Suprapubic skin (tissue), 4 donors: ENCODE measurements around the gene MGAM2. TPM values are rescaled to one million over a fixed set of nuclear protein-coding genes. Genes with fewer than 3 reads are reported as not detected.

Experiments used
- DNase-seq, 2 donors: peaks; one replicate each; pipeline ENCODE4 v3.0.0-alpha.2; 2019; ENCODE audit warnings: low spot score in 2 of 2
- H3K27ac ChIP-seq: fragments of 200-600 bp; sonication (generic); one replicate; pipeline ENCODE4 v1.5.1; 2019
- H3K27me3 ChIP-seq: fragments of 200-600 bp; sonication (generic); one replicate; pipeline ENCODE4 v1.5.1; 2019
- H3K36me3 ChIP-seq: fragments of 200-600 bp; sonication (generic); one replicate; pipeline ENCODE4 v1.5.1; 2019
- H3K4me1 ChIP-seq: fragments of 200-600 bp; sonication (generic); one replicate; pipeline ENCODE4 v1.5.1; 2019
- H3K4me3 ChIP-seq: fragments of 200-600 bp; sonication (generic); one replicate; pipeline ENCODE4 v1.5.1; 2019; ENCODE audit warnings: mild to moderate bottlenecking
- H3K9me3 ChIP-seq: fragments of 200-600 bp; sonication (generic); one replicate; pipeline ENCODE4 v1.5.1; 2019
- EP300 ChIP-seq: sonication (generic); formaldehyde crosslinking; IDR thresholded peaks from one replicate; pipeline ENCODE4 v1.6.1; 2017; ENCODE audit warnings: antibody characterized with exemption
- POLR2A ChIP-seq, 2 donors: fragments of 450-650 bp; IDR thresholded peaks; one replicate each; pipeline ENCODE4 v1.6.1; 2017; ENCODE audit warnings: antibody characterized with exemption in 2 of 2, mild to moderate bottlenecking in 2 of 2, moderate library complexity in 2 of 2
- POLR2AphosphoS5 ChIP-seq, 3 donors: sonication (generic); formaldehyde crosslinking; IDR thresholded peaks; one replicate each; pipeline ENCODE4 v1.6.1; 2017; ENCODE audit warnings: antibody characterized with exemption in 3 of 3
- WGBS: methylation state at CpG from one replicate; pipeline ENCODE4 v1.1.5; 2018; 5-methylcytosine and 5-hydroxymethylcytosine counted together
- total RNA-seq, 4 donors: library from RNA; depleted of rRNA; stranded (reverse); fragments of >200 nt; gene quantifications; one replicate each; pipeline ENCODE4 v1.1.0, GENCODE V29; 2016
- TF ChIP-seq, protein P1 (sequence below), 2 donors: fragments of 200-600 bp in 1 of 2; fragments of 450-650 bp in 1 of 2; sonication (generic) in 1 of 2; IDR thresholded peaks; one replicate each; pipeline ENCODE4 v1.5.1; 2016 to 2019; ENCODE audit warnings: antibody characterized with exemption in 2 of 2, mild to moderate bottlenecking in 1 of 2, moderate library complexity in 1 of 2

The MGAM2 gene
- total RNA-seq, 4 donors from 2014 or later: 0.11 to 0.97 (median 0.47) TPM; not detected in 1

DNA sequence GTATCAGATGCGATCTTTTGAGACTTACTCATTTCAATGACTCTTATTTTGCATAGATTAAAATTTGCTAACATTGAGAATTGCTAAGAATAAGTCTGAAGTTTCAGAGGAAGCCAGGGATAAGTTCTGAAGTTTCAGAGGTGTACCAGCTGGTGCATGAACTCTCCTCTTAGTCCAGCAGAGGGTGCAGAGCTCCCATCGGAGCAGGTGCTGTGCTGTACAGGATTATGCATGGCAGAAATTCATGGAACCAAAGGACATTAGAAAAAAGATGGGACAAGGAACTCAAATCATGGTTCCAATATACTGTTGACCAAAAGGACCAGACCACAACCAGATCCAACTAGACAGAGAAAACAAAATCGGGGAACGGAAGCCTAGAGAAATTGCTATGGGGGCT lies 41.9 kb downstream of the MGAM2 start:
- 79% methylated on average over 4 of the region's 4 CpGs for WGBS
- no peak for DNase-seq
- H3K4me3 ChIP-seq: no peak overlapping the region
- H3K9me3 ChIP-seq: no peaks in the 10 kb centered on the region
- H3K27ac ChIP-seq: no peak overlapping the region
- no peaks in the 10 kb centered on the region for H3K36me3 ChIP-seq
- no peaks in the 10 kb centered on the region for H3K4me1 ChIP-seq
- no peaks in the 10 kb centered on the region for H3K27me3 ChIP-seq
- TF ChIP-seq, protein P1, sequence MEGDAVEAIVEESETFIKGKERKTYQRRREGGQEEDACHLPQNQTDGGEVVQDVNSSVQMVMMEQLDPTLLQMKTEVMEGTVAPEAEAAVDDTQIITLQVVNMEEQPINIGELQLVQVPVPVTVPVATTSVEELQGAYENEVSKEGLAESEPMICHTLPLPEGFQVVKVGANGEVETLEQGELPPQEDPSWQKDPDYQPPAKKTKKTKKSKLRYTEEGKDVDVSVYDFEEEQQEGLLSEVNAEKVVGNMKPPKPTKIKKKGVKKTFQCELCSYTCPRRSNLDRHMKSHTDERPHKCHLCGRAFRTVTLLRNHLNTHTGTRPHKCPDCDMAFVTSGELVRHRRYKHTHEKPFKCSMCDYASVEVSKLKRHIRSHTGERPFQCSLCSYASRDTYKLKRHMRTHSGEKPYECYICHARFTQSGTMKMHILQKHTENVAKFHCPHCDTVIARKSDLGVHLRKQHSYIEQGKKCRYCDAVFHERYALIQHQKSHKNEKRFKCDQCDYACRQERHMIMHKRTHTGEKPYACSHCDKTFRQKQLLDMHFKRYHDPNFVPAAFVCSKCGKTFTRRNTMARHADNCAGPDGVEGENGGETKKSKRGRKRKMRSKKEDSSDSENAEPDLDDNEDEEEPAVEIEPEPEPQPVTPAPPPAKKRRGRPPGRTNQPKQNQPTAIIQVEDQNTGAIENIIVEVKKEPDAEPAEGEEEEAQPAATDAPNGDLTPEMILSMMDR (IDR thresholded peaks at IDR 0.05): no peak
- TF ChIP-seq POLR2AphosphoS5 (IDR thresholded peaks at IDR 0.05): no peak
- TF ChIP-seq POLR2A (IDR thresholded peaks at IDR 0.05): no peak
- no peak for TF ChIP-seq EP300

GRCh38 chr7:142158736-142159496 lies 47.4 kb downstream of the MGAM2 start:
- Histone ChIP-seq H3K27ac (no peak overlapping the region), H3K4me3 (no peak overlapping the region), H3K27me3 (no peaks in the 10 kb centered on the region), H3K36me3 (no peaks in the 10 kb centered on the region), H3K9me3 (no peaks in the 10 kb centered on the region), H3K4me1 (no peaks in the 10 kb centered on the region)
- DNase-seq: no peak
- no peak for TF ChIP-seq EP300
- no peak for TF ChIP-seq POLR2AphosphoS5 (IDR thresholded peaks at IDR 0.05)
- no peak for TF ChIP-seq POLR2A (IDR thresholded peaks at IDR 0.05)
- TF ChIP-seq, protein P1 (IDR thresholded peaks at IDR 0.05): no peak
- 60% methylated on average over 2 of the region's 2 CpGs for WGBS

DNA sequence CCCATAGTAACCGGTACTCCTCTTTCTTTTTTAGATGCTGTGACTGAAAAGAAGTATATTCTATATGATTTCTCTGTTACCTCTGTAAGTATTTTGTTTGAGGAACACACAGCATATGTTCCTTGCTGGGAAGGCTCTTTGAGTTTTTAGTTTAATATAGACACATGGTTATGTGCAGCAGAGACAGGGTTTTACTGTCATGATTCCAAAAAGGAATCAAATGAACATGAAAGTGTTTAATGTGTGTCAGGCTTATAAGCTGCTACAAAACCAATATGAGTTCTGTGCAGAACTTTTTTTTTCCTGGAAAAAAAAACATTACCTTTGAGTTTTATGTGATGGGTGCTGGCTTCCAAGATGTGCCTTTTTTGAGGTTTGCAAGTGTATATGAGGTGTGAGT lies 50.4 kb downstream of the MGAM2 start:
- no peaks in the 10 kb centered on the region for H3K27me3 ChIP-seq
- no peak overlapping the region for H3K4me3 ChIP-seq
- no peaks in the 10 kb centered on the region for H3K36me3 ChIP-seq
- DNase-seq: no peak
- H3K4me1 ChIP-seq: no peaks in the 10 kb centered on the region
- 88% methylated on average over 1 of the region's 1 CpG for WGBS
- no peaks in the 10 kb centered on the region for H3K9me3 ChIP-seq
- TF ChIP-seq EP300 (no peak), POLR2A (IDR thresholded peaks at IDR 0.05) (no peak), POLR2AphosphoS5 (IDR thresholded peaks at IDR 0.05) (no peak)
- TF ChIP-seq, protein P1 (IDR thresholded peaks at IDR 0.05): no peak
- no peak overlapping the region for H3K27ac ChIP-seq

- no peak for DNase-seq
- Histone ChIP-seq H3K27me3 (no peaks in the 10 kb centered on the region), H3K9me3 (no peaks in the 10 kb centered on the region), H3K36me3 (no peaks in the 10 kb centered on the region), H3K4me1 (no peaks in the 10 kb centered on the region), H3K27ac (no peak overlapping the region), H3K4me3 (no peak overlapping the region)
- 85% methylated on average over 2 of the region's 2 CpGs for WGBS
- no peak for TF ChIP-seq POLR2AphosphoS5 (IDR thresholded peaks at IDR 0.05)
- TF ChIP-seq POLR2A (IDR thresholded peaks at IDR 0.05): no peak
- TF ChIP-seq, protein P1 (IDR thresholded peaks at IDR 0.05): no peak
- no peak for TF ChIP-seq EP300
These were observed 57.2 kb downstream of the MGAM2 start for GRCh38 chr7:142168746-142169145.

- Histone ChIP-seq H3K27me3 (no peaks in the 10 kb centered on the region), H3K27ac (no peak overlapping the region), H3K4me1 (no peaks in the 10 kb centered on the region), H3K4me3 (no peak overlapping the region), H3K36me3 (no peaks in the 10 kb centered on the region), H3K9me3 (no peaks in the 10 kb centered on the region)
- no peak for TF ChIP-seq POLR2A (IDR thresholded peaks at IDR 0.05)
- TF ChIP-seq POLR2AphosphoS5 (IDR thresholded peaks at IDR 0.05): no peak
- TF ChIP-seq, protein P1 (IDR thresholded peaks at IDR 0.05): no peak
- no peak for TF ChIP-seq EP300
- 79% methylated on average over 4 of the region's 4 CpGs for WGBS
- no peak for DNase-seq
These were observed 61.4 kb downstream of the MGAM2 start for GRCh38 chr7:142172932-142173331.
